Hematopoietic multipotent progenitor cell treated with erythropoietin and hydrocortisone succinate and interleukin-3 and kit ligand, for 8 days (in vitro differentiated cells): ENCODE measurements around the gene ENPP1.
A peak's percentile ranks its signal among the peaks of the same experiment; 100 is the strongest.

Experiments
- DNase-seq: peaks from one replicate; pipeline ENCODE4 v3.0.0-alpha.2; 2015

The ENPP1 gene

DNA sequence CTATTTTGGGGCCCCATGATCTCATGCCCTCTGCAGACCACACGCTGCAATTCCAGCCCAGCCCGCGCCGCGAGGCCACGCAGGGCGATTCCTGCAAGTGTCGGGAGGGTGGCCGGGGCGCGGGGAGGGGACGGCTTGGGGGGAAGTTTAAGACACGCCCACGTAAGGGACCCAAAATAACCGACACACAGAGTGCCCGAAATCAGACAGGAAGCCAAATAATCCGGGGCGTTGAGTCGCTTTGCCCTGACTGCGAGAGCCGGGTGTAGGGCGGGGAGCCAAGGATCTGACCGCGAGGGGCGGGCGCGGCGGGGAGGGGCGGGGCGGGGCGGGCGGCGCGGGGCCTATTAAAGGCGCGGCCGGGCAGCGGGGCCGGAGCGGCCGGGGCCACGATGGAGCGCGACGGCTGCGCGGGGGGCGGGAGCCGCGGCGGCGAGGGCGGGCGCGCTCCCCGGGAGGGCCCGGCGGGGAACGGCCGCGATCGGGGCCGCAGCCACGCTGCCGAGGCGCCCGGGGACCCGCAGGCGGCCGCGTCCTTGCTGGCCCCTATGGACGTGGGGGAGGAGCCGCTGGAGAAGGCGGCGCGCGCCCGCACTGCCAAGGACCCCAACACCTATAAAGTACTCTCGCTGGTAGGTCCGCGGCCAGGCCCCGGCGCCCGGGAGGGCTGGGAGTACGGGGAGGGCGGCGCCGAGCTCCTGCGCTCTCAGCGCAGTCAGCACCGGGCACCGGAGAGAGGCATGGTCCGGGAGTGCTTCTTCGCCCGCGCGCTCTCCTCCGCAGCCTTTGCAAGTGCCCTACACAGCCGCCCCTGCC, at the start of gene ENPP1:
TSS of gene ENPP1 (plus strand) at position 377 of the 816 bp plus-strand sequence. CDS start at position 393, 16 bp downstream.
- peak; percentile 47 for DNase-seq

DNA sequence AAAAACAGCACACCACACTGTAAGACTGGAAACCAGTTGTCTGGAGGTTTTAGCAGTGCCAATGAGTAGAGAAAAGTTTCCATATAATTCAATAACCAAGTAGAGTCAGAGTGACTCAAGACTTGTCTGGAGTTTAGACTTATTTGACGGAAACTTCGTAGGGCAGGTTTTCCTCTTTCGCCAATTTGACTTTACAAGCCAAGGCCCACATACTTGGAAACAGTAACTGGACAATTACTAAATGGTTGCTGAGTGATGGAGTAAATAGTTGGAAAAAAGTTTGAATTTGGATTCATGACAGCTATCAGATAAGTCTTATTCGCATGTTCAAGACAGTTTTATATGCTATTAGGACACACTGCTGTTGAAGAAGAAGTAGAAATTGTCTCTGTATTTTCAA, 48.9 kb upstream of the ENPP1 start:
- DNase-seq = no peak

DNA sequence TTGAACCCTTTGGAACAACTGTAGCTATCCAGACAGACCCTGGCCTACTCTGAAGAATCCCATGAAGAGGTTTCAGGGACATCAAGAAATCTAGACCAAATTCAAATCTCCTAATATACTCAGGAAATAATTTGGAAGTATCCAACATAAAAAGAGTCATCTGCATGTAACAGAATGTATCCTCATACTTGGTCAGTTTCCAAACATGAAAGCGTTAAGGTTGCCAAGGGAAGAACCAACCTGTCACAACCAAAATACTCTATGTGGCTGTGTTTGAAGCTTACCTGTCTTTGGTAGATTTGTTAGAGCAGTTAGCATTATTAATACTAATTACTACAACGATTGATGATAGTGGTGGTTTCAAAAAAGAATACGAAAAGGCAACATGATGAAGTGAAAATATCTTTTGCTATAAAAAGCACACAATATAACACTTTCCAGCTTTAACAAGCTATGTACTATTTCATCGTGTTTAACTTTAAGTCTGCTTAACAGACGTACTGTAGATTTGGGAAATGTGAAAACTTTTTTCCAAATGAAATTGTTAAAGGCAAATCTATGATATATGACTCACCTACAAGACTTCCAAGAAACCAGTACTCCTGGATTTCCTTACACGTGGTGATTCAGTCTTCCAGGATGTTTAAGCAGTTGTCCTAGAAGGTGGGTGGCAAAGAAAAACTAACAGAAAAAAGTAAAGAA, 46.6 kb upstream of the ENPP1 start:
- no peak for DNase-seq

- DNase-seq = no peak
Measured at GRCh38 chr6:131761762-131762067, 46.1 kb upstream of the ENPP1 start.

DNA sequence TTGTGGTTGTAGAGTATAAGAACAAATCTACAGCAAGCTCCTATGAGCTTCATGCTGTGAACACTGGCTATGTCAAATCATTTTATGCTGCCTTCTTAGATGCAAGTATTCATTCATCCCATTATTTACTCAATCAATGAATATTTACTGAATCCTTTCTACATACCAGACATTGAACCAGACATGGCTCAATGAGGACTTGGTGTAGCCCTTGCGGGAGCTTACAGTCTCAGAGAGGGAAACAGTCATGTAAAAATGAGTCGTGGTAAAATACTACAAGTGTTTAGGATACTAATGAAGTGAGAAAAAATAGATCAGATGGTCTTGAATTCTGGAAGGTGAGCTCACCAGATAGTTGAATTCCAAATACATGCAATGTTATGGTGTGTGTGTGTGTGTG, 44.8 kb upstream of the ENPP1 start:
- DNase-seq = no peak

DNA sequence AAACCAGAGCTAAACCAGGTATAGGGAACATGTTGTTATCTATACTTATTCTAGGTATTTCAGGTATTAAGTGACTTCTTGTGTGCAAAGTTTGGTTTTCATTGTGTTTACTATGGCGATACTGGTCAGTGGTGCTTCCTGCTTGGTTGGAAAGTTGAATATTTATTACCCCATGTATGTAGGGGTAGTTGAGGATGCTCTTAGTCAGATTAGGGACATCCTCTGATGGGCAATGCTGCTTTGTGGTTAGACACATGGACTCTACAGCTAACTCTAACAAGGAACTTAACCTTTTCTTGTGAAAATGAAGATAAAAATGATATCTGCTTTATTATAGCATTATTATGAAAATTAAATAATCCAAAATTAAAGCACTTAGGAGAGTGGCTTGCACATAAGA, 44.1 kb upstream of the ENPP1 start:
- DNase-seq = no peak

DNA sequence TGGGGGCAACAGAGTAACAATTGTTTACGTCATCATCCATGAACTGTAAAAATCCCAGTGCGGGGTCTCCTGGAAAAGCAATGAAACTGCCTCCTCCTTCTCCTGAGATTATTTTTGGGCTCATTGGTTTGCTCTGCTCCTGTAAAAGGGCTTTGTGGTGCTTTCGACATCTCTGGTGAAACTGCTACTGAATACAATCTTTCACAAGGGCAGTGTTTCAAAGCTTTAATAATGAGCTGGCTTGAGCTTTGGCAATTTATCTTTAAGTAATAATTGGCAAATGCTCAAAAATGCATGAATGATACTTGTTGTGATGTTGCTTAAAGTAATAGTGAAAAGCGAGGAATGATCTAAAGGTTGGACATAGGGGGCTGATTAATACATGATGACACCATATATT, 43.5 kb upstream of the ENPP1 start:
- no peak for DNase-seq

GRCh38 chr6:131765081-131765803, 42.6 kb upstream of the ENPP1 start:
- DNase-seq = no peak

GRCh38 chr6:131765804-131766135, 42.0 kb upstream of the ENPP1 start:
- no peak for DNase-seq

DNA sequence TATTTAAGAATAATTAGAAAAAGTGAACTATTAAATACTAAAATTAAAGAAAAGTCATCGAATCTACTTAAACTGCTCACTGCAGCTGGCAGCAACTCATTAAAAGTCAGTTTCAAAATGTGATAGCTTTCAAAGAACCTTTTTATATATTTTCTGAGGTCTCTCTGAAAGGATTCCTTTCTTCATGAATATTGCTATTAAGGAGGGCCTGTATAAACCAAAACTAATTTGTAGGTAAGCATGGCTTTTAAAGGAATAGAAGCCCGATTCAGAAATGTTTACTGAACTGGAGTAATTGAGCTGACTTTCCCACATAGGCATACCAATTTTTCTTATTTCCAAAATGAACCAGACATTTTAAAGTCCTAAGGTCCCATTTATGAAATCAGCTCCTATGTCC, 41.2 kb upstream of the ENPP1 start:
- no peak for DNase-seq

GRCh38 chr6:131768964-131769363, 38.9 kb upstream of the ENPP1 start:
- DNase-seq = no peak

GRCh38 chr6:131769385-131770141, 38.3 kb upstream of the ENPP1 start:
- DNase-seq = no peak

DNA sequence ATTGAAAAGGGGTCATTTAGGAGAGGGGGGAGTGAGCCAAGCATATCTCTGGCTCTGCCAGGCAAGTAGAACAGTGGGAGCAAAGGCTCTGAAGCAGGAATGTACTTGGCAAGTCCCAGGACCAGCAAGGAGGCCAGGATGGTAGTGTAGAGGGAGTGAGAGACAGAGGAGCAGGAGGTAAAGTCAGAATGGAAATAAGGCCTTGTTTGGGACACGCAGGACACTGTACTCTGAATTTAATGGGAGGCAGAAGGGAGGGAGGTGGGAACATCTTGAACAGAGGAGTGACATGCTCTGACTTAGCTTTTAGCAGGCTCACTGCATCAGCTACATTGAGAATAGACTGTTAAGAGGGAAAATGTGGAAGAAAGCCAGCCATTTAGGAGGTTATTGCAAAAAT, 37.0 kb upstream of the ENPP1 start:
- DNase-seq = no peak

- DNase-seq = no peak
Measured at GRCh38 chr6:131773284-131773950, 34.4 kb upstream of the ENPP1 start.

GRCh38 chr6:131775886-131776285, 31.9 kb upstream of the ENPP1 start:
- DNase-seq = no peak

GRCh38 chr6:131776985-131777384, 30.8 kb upstream of the ENPP1 start:
- no peak for DNase-seq

DNA sequence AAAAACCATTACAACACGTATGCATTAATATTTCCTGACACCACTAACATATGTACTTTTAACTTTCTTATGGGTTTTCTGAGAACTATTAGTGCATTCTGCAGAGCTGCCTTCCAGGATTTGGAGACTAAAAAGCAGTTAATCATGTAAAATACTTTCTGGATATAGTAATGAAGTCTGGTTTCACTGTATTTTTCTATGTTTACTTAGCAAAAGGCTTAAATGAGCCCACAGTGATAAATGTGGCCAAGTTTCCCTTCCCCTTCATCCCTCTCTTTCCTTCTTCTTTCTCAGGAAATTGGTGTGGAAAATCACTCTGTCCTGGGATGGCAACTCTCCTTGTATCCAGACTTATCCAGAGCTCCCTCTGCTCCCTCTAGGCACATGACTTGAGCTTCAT, 29.7 kb upstream of the ENPP1 start:
- DNase-seq = no peak

- no peak for DNase-seq
Measured at GRCh38 chr6:131779304-131779703, 28.5 kb upstream of the ENPP1 start.

DNA sequence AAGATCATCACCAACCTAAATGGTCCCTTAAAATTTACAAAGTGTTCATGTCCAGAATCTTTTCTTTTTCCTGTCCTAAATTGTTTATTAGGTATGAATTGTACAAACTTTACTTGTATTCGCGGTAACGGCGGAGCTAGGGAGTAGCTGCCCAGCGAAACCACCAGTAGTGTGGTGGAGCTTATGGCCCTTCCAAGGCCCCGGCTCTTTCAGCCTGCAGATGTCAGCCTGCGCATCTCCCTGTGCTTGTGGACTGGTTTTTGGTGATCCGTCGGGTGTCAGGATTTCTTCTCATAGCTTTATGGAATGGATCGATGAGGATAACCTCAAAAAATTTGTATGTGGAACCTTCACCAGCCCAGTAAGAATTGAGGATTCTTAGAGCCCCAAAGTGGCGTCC, 27.2 kb upstream of the ENPP1 start:
- no peak for DNase-seq

GRCh38 chr6:131781687-131782086, 26.1 kb upstream of the ENPP1 start:
- DNase-seq = no peak

DNA sequence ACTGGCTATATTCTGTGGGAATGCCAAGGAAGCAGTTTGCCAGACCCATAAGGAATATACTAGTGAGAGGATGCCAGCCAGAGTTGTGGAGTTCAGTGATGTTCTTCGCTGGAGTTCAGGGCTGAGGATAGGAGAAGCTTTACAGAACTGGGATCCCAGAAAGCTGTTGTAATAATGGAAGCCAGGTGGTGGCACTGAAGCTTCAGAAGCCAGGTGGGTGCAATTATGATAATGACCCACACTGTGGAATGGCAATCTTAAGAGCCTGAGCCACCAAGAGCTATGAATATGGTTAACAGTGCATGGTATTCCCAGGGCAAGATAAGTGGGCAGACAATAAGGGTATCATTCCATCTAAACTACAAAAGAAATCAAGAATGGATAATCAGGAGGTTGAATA, 25.1 kb upstream of the ENPP1 start:
- DNase-seq = peak; percentile 5

- no peak for DNase-seq
Measured at GRCh38 chr6:131784561-131784960, 23.3 kb upstream of the ENPP1 start.

DNA sequence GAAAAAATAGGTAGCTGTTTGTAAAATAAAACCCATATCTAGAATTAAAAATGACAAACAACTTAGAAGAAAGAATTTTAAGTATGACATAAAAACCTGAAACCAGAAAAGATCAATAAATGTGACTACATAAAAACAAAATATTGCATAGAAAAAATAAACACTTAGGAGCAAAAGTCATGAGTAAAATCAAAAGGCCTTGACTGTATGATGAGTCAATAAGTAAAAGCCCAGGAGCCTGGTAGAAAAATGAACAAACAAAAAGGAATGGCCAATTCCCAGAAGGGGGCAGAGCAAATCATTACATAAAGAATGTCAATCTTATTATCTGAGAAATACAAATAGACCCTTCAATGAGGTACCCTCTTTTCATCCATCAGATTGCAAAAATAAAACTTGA, 20.7 kb upstream of the ENPP1 start:
- DNase-seq = no peak
